Skeletal muscle cell (primary cell): ENCODE data around the gene CMIP.
"Not testable (repeated sequence)": the region's sequence is repeated elsewhere in the genome, so short reads cannot be mapped to it uniquely, and the experiment has no call there.

ENCODE experiments used
- DNase-seq: peaks from one replicate; pipeline ENCODE4 v3.0.0-alpha.2; 2010; ENCODE audit warnings: low read depth
- H3K4me3 ChIP-seq: 2 replicates; pipeline ENCODE4 v1.5.1; 2011; ENCODE audit warnings: low read depth, mild to moderate bottlenecking, control low read depth, low read length, moderate library complexity

CMIP gene

DNA sequence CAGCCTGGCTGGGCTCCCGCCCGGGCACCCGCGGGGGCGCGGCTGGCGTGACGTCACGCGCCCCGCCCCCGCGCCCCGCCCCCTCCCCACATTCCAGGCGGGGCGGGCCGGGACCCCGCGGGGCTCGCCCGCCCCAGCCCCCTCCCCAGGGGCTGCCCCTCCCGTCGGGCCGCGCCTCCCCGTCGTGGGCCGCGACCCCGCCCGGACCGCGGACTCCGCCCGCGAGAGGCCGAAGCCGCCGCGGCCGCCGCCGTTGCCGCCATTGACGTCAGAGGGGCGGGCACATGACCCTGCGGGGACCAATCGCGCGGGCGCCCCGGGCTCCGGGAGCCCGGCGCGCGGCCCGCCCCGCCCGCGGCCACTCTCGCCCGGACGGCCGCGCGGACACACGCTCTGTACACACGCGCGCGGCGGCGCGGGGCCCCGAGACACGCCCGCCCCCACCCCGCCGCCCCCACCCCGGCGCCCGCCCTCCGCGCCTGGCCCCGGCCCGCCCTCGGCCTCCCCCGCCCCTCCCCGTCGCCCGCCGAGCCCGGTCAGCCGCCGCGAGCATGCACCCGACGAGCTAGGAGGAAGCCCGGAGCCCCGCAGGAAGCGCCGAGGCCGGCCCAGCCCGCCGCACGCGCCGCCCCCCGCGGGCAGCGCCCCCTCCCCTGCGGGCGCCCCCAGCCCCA lies at the start of gene CMIP:
TSS of gene CMIP (plus strand) at position 361 of the 674 bp plus-strand sequence.
- peak within 1 kb of the TSS; percentile 78 for H3K4me3 ChIP-seq
- peak; percentile 24 for DNase-seq

DNA sequence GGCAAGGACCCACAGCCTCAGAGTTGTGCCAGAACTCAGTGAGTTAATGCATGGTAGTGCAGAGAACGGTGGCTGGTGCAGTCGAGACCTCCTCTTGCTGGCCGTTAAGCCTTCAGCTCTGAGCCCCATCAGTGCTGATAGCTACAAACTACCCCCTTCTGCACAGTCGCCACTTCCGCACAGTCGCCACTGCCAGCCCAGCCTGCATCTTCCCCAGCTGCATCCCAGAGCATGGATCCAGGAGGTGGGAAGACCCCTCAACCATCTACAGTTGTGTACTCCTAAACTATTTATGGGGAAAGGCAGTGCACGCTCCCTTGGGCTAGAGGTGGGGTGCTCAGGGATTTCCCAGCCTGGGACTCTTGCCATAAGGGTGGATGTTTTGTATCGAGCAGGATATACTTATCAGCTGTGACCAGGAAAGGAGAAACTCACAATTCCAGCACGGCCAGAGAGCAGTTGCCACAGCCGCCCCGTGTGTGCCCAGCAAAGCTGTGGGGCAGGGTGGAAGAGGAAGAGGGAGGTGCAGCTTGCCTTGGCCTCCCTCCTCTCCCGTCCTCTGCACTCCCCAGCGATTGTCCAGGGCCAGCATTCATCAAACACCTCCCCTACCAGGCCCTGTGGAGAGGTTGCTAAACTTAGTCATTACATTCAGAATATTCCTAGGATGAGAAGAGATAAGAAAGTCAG lies 49.5 kb upstream of the CMIP start:
- DNase-seq: no peak
- no peak overlapping the region for H3K4me3 ChIP-seq

DNA sequence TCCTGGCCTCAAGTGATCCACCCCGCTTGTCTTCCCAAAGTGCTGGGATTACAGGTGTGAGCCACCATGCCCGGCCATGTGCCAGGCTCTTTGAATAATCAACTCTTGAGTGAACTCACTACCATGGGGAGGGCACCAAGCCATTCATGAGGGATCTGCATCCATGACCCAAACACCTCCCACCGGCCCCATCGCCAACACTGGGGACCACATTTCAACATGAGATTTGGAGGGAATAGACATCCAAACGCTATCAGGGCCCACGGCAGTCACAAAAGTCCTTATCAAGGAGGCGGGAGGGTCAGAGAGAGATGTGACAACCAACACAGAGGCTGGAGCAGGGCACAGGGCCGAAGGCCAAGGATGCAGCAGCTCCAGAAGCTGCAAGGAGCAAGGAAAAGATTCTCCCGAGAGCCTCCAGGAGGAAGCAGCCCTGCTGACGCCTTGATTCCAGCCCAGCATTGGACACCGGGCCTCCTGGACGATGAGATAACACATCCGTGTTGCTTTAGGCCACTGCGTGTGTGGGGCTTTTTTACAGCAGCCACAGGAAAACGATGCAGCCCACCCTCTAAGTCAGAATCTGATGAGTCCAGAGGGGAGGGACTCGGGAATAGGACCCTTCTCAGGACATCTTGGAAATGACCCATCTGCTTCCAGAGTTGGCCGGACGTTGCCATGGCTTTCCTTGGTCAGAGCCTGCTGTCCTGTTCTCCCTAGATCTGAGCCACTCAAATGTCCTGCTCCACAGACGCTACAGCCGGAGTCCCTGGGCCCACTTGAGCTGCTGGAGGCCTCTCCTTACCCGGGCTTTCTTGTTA lies 47.3 kb upstream of the CMIP start:
- DNase-seq: no peak

DNA sequence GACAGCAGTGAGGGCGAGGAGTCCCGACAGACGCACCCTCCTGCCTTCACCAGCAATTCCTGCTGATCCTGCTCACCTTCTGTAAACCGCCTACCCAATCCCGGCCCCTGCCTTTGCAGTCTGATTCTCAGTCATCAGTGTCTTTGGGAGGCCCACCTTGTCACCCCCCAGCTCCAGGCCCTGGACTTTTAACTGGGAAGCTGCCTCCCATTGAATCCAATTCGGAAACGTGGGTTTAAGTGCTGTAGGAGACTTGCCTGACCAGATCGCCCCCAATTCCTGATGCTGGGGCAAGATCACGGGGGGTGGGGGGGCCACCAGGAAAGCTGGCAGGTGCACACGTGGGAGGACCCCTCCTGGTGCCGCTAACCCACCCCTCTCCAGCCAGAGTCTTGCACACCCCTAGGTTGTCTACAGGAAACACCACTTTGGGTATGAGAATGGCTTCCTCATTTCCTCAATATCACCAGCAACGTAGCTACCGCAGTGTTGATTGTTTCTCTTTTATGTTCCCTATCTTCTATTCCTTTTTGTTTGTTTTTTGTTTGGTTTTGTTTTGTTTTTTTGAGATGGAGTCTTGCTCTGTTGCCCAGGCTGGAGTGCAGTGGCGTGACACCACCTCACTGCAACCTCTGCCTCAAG lies 46.6 kb upstream of the CMIP start:
- DNase-seq: no peak
- no peak overlapping the region for H3K4me3 ChIP-seq

More for the DNA sequence above, 47.3 kb upstream of the CMIP start:
- H3K4me3 ChIP-seq: no peak overlapping the region

DNA sequence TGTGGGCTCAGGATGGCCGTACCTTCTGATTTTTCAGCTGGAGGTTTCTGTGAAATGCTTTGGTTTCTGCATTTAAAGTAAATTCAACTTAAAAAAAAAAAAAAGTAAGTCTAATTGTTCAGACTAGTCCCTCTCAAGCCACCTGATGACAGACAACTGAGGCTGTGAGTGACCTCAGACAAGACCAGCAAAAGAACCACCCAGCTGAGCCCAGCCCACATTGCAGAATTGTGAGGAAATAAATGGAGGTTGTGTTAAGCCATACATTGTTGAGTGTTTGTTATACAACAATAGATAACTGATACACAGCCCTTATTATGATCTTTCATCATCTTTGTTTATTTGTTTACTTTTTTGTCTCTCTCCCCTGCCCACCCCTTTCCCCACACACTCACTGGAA lies 44.7 kb upstream of the CMIP start:
- H3K4me3 ChIP-seq: no peak overlapping the region
- no peak for DNase-seq

DNA sequence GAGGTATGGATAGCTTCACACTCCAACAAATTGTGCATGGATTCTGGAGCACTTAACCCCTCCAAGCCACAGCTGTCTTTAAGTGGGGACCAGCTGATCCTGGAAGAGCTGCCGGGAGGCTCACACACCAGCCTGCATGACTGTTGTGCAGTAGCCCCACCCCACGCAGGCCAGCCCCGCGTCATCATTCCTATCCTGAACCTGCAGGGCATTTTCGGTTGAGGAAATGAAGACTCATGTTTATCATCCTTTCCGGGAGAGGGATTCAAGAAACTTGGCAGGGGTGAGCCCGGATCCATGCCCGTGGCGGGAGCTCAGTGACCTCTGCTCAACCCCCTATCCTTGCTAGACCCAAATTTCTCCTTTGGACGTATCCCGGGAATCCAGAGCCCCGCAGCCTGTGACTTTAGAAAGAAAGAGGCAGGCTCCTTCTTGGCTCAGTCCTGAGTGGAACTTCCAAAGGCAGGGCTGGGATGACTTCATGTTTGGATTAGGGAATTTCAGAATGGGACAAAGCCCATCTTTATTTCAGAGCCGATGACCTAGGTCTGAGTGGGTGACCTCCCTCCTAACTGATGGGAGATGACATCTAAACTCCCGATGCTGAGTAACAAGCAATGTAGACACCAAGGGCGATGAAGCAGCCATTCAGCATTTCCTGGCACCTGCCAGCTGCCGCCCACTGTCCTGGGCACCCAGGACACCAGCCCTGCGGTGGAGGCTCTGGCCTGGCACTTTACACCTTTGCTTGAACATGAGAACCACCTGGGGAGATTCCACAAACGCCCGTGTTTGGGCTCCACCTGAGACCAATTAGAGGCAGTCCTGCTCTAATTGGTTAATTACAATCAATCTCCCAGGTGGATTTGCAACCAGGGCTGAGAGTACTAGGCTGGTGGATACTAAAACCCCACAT lies 43.3 kb upstream of the CMIP start:
- H3K4me3 ChIP-seq: no peak overlapping the region
- DNase-seq: no peak

DNA sequence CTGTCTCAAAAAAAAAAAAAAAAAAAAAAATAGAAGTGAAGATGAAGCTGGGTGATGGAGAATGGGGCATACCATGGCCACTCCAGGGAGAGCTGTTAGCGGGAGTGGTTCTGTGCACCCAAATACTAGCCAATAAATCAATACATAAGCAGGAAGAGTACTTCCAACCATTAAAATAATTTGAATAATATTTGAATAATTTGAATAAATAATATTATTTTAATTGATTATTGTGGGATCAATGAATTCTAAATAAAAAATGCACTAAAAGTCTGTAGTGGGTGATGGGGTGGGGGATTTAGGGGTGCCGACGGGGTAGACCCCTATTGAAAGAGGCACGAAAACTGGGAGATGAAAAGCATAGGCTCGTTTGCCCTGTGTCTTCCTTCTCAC lies 41.4 kb upstream of the CMIP start:
- DNase-seq: no peak
- no peak overlapping the region for H3K4me3 ChIP-seq

DNA sequence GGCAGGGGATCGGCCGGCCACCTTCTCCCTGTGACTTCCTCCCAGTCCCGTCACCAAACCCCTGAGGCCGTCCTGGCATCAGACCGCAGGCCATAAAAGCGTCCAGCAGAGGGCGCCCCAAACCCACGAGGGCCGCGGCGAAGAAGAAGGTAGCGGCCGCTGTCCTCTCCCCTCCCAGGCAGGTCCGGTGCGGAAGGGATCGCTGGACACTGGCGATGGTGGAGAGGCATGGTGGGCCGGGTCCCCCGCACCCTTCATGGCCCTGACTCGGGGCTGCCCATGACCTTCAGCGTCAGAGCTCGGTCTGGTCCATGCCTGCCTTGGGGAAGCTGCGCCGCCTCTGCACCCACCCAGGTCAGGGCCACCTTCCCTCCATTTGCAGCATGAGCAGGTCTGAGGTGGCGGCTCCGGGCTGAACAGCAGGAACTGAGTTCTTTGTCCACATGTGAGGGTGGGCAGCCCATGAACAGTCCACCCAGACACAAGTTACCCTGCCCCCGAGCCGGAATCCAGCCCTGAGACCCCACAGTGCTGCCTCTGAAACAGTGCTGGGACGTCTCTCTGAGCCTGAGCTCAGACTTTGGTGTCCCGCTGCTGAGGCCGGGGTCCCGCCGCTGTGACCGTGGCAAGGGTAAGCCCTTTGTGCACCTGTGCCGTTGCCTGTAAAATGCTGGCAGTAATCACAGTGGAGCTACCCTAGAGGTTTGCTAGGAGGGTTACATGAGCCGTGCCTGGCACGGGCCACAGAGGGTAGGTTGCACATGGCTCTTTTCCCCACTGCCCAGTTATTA lies 40.8 kb upstream of the CMIP start:
- H3K4me3 ChIP-seq: peak overlapping the region; percentile 31
- DNase-seq: peak; percentile 8

DNA sequence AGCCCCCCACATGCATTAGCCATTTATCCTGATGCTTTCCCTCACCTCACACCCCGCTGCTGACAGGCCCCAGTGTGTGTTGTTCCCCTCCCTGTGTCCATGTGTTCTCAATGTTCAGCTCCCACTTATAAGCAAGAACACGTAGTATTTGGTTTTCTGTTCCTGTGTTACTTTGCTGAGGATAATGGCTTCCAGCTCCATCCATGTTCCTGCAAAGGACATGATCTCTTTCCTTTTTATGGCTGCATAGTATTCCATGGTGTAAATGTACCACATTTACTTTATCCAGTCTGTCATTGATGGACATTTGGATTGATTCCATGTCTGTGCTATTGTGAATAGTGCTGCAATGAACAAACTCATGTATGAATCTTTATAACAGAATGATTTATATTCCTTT lies 39.6 kb upstream of the CMIP start:
- not testable (repeated sequence) for DNase-seq, H3K4me3 ChIP-seq

DNA sequence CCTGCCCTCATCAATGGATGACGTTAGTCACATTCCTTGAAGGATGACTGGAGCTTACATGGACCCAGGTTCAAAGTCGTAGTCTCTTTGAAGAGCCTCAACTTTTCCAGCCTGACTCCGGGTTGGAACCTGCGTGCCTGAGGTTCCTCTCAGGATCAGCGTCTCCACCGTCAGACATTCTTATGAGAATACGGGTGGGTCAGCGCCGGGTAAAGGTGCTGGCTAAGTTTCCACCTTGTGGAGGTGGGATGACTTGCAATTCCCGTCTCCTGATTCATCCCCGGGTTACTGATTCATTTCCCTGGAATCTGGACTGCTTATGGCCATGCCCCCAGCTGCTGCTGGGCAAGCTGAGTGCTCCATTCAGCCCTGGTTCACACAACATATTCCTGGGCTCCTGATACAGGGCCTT lies 38.9 kb upstream of the CMIP start:
- H3K4me3 ChIP-seq: no peak overlapping the region
- peak; percentile 51 for DNase-seq

DNA sequence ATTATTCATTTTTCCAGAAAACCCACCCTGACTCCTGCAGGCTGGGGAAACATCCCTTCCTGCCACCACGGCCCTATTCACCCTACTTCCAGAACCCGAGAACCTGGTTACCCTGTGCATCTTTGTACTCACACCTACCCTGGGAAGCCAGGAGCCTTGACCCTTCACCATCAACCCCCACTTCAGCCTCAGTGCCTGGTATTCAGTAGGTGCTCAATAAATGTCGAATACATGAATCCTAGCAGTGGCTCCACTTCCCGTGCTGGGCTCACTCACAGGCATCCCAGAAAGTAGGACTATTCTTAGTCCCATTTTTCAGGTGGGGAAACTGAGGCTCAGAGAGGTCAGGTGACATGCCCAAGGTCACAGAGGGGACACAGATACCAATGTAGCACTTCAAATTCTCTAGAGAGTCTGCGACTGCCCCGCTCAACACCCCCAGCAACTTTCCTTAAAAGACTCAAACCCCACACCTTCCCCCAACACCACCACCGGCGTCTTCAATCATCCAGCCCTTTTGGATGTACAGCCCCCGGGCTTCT lies 36.1 kb upstream of the CMIP start:
- H3K4me3 ChIP-seq: no peak overlapping the region
- no peak for DNase-seq

DNA sequence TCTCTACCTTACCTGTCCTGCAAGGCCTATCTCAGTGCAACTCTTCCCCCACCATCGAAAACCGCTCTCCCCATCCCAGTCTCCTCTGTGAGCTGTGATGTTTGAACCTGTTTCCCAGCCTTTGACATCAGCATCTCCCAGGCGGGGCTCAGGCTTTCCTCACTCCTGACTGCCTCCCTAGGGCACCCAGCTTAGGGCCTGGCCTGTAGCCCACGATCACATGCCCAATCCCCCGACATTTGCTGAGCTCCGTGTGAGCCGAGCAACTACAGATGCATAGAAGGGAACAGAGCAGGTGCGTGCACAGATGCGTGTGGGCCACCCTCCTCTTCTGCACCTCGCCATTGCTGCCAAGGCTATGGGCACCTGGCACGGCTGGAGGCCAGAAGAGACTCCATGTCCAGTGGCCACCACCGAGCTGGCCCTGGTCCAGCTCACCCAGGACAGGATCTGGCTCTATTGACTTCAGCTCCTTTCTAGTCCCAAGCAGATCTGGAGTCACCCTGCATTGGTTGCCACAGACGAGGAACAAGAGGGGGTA lies 35.5 kb upstream of the CMIP start:
- H3K4me3 ChIP-seq: no peak overlapping the region
- DNase-seq: no peak

DNA sequence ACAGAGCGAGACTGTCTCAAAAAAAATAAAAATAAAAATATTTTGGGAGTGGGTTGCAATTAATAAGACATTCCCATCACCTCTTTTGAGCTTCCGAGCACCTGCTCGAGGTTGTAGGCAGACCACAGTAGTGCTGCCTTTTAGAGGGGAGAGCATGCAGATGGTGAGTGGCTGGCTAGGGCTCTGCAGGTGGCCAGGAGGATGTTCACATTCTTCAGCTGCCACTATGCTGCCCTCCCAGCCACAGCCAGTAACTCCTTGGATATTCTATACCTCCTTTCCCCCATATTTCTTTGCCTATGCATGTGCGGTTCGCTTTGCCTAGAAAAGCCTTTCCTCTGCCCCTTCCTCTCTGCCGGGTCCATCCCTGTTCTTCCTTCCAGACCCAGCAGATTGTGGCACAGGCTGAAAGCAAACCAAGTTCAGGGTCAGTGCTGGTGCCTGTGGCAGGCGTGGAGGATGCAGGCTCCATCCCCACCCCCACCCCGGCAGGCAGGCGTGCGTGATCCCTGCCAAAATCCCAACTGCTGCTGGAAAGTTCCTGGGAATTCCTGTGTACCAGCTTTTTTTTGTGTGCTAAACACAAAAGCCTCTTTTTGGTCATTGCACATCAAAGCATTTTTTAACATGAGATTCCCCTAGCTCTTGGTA lies 33.8 kb upstream of the CMIP start:
- H3K4me3 ChIP-seq: no peak overlapping the region
- no peak for DNase-seq

DNA sequence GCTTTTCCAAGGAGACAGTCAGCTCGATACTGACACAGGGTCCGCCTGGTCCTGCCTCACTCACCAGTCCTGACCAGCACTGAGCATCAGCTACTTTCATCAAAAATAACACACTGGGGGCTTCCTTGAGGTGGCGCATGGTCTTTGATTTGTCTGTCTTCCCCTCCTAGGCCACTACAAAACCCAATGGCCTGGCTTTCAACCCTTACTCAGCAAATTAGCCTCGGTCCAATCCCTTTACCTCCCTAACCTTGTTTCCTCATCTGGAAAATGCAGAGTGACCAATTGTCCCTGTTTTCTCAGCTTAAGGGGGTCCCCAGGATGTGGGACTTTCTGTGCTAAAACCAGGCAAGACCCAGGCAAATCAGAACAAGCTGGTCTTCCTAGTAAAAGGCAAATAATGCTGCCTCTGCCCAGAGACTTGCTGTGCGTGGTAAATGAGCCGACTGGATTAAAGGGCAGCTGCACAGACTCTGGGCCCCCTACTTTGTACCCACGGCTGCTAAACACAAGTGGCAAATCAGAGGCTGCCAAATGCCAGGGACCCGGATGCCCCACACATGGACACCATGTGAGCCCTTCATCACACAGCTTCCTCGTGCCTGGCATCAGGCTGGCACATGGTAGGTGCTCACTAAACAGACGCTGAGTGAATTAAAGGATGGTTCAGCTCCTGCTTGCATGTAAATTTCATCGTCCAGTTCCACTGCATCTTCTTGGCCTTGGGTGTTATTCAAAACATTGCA lies 31.2 kb upstream of the CMIP start:
- H3K4me3 ChIP-seq: no peak overlapping the region

DNA sequence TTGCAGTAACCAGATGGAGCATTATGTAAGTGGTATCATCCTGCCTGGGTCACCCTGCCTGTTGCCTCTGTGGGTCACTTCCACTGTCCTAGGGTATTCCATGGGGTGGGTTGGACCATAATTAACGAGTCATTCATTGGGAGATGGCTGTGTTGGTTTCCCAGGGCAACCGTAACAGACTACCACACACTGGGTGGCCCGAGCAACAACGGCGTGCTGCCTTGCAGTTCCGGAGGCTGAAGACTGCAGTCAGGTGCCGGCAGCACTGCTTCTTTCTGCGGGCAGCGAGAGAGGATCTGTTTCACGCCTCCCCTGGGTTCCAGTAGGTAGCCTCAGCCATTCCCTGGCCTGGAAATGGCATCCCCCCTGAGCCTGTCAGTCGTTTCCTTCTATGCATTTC lies 28.9 kb upstream of the CMIP start:
- DNase-seq: no peak
- no peak overlapping the region for H3K4me3 ChIP-seq

More for the DNA sequence above, 31.2 kb upstream of the CMIP start:
- no peak for DNase-seq

DNA sequence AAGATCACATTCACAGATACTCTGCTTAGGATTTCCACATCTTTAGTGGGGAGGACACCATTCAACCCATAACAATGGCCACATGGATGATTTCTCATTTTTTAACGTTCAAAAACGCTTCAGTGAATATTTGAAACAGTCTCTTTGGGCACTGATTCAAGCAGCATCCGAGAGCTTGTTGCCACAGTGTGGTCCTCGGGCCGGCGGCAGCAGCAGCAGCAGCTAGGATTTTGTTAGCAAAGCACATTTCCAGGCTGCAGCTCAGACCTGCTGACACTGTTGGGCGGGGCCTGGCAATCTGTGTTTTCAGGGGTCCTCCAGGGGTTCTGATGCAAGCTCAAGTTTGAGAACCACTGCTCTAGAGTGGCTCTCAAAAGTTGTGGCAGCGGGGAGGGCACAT lies 27.9 kb upstream of the CMIP start:
- no peak for DNase-seq

DNA sequence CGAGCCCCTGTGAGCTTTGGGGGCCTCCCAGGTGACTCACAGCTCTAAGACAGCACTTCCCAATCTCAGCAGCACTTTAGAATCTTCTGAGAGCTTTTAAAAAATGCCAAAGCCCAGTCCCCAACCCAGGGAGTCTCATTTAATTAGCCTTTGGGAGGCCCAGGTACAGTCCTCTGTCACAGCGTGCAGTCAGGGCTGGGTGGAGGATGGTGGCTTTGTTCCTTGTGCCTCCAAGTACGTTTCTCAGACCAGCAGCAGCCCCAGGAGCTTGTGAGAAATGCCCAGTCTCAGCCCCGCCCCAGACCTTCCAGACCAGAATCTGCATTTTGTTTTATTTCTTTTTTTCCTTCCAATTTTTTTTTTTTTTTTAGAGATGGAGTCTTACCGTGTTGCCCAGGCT lies 27.4 kb upstream of the CMIP start:
- DNase-seq: no peak

More for the DNA sequence above, 27.9 kb upstream of the CMIP start:
- no peak overlapping the region for H3K4me3 ChIP-seq

More for the DNA sequence above, 27.4 kb upstream of the CMIP start:
- no peak overlapping the region for H3K4me3 ChIP-seq
